Fibroblast of mammary gland (primary cell): ENCODE results near the gene B3GNT2.

Experiments used
- DNase-seq: peaks from one replicate; pipeline ENCODE4 v3.0.0-alpha.2; 2010; ENCODE audit warnings: low read depth
- H3K4me3 ChIP-seq: 2 replicates; pipeline ENCODE4 v1.5.1; 2011; ENCODE audit warnings: low read depth, mild to moderate bottlenecking, low read length, moderate library complexity; ENCODE audit not compliant: control insufficient read depth
- TF ChIP-seq, protein P1 (sequence below): conservative IDR thresholded peaks from 2 replicates; pipeline ENCODE4 v1.5.1; 2011; ENCODE audit warnings: low read depth, low read length, inconsistent platforms; ENCODE audit not compliant: control insufficient read depth, insufficient read depth

The B3GNT2 gene

DNA sequence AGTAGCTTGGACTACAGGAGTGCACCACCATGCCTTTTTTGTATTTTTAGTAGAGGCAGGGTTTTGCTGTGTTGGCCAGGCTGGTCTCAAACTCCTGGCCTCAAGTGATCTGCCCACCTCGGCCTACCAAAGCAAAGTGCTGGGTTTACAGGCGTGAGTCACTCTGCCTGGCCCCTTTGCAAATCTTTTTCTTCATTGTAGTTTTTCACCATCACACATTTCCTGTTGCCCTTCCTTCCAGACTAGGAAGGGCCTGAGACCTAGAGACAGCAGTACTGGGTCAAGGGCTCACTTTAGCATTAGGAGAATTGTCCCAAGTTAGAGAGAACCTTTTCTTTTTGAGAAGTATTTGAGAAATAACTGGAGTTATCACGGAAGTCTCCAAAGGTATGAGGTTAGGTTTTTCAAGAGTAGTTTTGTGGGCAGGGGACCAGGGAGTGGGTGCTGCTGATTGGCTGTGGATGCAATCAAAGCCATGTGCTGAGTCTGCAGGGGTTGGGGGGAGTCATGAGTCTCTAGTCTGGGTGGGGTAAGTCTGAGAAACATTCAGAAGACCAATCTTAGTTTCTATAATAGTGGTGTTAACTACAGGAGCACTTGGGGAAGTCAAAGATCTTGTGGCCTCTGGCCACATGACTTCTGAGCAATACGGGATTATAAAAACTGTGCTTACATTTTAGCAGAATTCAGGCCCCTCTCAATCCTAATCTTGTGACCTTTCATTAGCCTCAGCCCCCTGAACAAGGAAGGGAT lies 23.7 kb downstream of the B3GNT2 start:
- peak; percentile 34 for DNase-seq
- TF ChIP-seq, protein P1, sequence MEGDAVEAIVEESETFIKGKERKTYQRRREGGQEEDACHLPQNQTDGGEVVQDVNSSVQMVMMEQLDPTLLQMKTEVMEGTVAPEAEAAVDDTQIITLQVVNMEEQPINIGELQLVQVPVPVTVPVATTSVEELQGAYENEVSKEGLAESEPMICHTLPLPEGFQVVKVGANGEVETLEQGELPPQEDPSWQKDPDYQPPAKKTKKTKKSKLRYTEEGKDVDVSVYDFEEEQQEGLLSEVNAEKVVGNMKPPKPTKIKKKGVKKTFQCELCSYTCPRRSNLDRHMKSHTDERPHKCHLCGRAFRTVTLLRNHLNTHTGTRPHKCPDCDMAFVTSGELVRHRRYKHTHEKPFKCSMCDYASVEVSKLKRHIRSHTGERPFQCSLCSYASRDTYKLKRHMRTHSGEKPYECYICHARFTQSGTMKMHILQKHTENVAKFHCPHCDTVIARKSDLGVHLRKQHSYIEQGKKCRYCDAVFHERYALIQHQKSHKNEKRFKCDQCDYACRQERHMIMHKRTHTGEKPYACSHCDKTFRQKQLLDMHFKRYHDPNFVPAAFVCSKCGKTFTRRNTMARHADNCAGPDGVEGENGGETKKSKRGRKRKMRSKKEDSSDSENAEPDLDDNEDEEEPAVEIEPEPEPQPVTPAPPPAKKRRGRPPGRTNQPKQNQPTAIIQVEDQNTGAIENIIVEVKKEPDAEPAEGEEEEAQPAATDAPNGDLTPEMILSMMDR: no peak
- H3K4me3 ChIP-seq: no peak overlapping the region

GRCh38 chr2:62221141-62221540 lies 25.2 kb downstream of the B3GNT2 start:
- H3K4me3 ChIP-seq: no peak overlapping the region
- TF ChIP-seq, protein P1: no peak
- peak; percentile 62 for DNase-seq

DNA sequence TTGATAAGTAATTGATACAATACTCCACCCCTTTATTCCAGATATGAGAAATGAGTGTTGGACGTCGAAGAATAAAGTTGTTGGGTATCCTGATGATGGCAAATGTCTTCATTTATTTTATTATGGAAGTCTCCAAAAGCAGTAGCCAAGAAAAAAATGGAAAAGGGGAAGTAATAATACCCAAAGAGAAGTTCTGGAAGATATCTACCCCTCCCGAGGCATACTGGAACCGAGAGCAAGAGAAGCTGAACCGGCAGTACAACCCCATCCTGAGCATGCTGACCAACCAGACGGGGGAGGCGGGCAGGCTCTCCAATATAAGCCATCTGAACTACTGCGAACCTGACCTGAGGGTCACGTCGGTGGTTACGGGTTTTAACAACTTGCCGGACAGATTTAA lies 26.3 kb downstream of the B3GNT2 start:
- TF ChIP-seq, protein P1: no peak
- no peak for DNase-seq
- no peak overlapping the region for H3K4me3 ChIP-seq

DNA sequence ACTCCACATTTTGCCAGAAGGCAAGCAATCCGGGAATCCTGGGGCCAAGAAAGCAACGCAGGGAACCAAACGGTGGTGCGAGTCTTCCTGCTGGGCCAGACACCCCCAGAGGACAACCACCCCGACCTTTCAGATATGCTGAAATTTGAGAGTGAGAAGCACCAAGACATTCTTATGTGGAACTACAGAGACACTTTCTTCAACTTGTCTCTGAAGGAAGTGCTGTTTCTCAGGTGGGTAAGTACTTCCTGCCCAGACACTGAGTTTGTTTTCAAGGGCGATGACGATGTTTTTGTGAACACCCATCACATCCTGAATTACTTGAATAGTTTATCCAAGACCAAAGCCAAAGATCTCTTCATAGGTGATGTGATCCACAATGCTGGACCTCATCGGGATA lies 26.8 kb downstream of the B3GNT2 start:
- TF ChIP-seq, protein P1: no peak

DNA sequence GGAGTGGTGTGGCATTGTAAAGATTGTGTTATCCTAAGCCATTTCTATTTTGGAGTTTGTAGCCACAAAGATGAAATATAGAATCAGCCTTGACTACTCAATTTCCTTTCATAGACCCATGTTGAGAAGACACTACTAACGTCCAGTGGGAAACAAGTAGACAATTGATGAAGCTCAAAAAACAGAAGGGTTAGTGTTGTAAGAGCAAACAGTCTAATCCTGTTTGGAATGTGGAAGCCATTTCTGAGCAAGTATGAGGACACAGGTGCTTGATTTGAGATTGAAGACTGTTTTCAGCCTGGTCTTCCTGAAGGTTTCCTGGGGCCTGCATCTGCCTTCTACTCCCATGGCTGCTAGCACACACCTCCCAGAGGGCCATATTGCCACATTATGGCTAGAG lies 29.1 kb downstream of the B3GNT2 start:
- no peak overlapping the region for H3K4me3 ChIP-seq
- no peak for DNase-seq
- TF ChIP-seq, protein P1: no peak

More for the DNA sequence above, 26.8 kb downstream of the B3GNT2 start:
- no peak overlapping the region for H3K4me3 ChIP-seq
- no peak for DNase-seq

GRCh38 chr2:62227386-62228075 lies 31.6 kb downstream of the B3GNT2 start:
- DNase-seq: peak; percentile 50
- H3K4me3 ChIP-seq: no peak overlapping the region
- TF ChIP-seq, protein P1: no peak
